GM19372 (cell line): ENCODE data around the gene CPED1.
"Not testable (repeated sequence)": the region's sequence is repeated elsewhere in the genome, so short reads cannot be mapped to it uniquely, and the experiment has no call there.

Source experiments
- ATAC-seq: cut with Tn5 transposase; IDR thresholded peaks from one replicate; pipeline ENCODE4 v1.9.1; 2021; ENCODE audit warnings: mild to moderate bottlenecking, low read depth, moderate library complexity; ENCODE audit not compliant: unreplicated experiment

Gene CPED1

GRCh38 chr7:121058975-121059374 is 70.5 kb downstream of the CPED1 start:
- no peak for ATAC-seq

GRCh38 chr7:121059979-121060509 is 71.5 kb downstream of the CPED1 start:
- ATAC-seq, result not testable (repeated sequence)

GRCh38 chr7:121061677-121062582 is 73.4 kb downstream of the CPED1 start:
- ATAC-seq, result no peak

GRCh38 chr7:121062671-121063279 is 74.3 kb downstream of the CPED1 start:
- no peak for ATAC-seq

- not testable (repeated sequence) for ATAC-seq
Measured at GRCh38 chr7:121067717-121068116, 79.2 kb downstream of the CPED1 start.

- ATAC-seq, result no peak
Measured at GRCh38 chr7:121069346-121070100, 81.0 kb downstream of the CPED1 start.

- ATAC-seq, result no peak
Measured at GRCh38 chr7:121071132-121071531, 82.6 kb downstream of the CPED1 start.

- no peak for ATAC-seq
Measured at GRCh38 chr7:121071662-121072061, 83.2 kb downstream of the CPED1 start.

GRCh38 chr7:121072826-121073225 is 84.3 kb downstream of the CPED1 start:
- ATAC-seq, result no peak

GRCh38 chr7:121073463-121074099 is 85.1 kb downstream of the CPED1 start:
- ATAC-seq, result no peak

GRCh38 chr7:121075424-121075841 is 86.9 kb downstream of the CPED1 start:
- not testable (repeated sequence) for ATAC-seq

GRCh38 chr7:121075952-121076349 is 87.4 kb downstream of the CPED1 start:
- no peak for ATAC-seq

GRCh38 chr7:121076350-121077164 is 88.0 kb downstream of the CPED1 start:
- no peak for ATAC-seq

- ATAC-seq, result no peak
Measured at GRCh38 chr7:121077165-121077630, 88.7 kb downstream of the CPED1 start.

- no peak for ATAC-seq
Measured at GRCh38 chr7:121078701-121079227, 90.3 kb downstream of the CPED1 start.

GRCh38 chr7:121079425-121080169 is 91.1 kb downstream of the CPED1 start:
- ATAC-seq, result no peak

GRCh38 chr7:121080257-121080912 is 91.9 kb downstream of the CPED1 start:
- no peak for ATAC-seq

- no peak for ATAC-seq
Measured at GRCh38 chr7:121080913-121081326, 92.4 kb downstream of the CPED1 start.
